Ureter (tissue), 1 donor: ENCODE measurements around the gene ACTL6B. TPM values are rescaled to one million over a fixed set of nuclear protein-coding genes. Genes with fewer than 3 reads are reported as not detected.

Experiments
- DNase-seq: peaks from one replicate; pipeline ENCODE4 v3.0.0-alpha.2; 2020; ENCODE audit warnings: low spot score
- total RNA-seq: library from RNA; stranded (reverse); gene quantifications from one replicate; pipeline ENCODE4 v1.2.4, GENCODE V29; 2023
- donor health status: DM: yes; HTN: yes; CAD: no.

Gene ACTL6B
- total RNA-seq, 1 donor from 2014 or later: not detected

- no peak for DNase-seq
Measured at GRCh38 chr7:100627238-100627549, 29.1 kb downstream of the ACTL6B start.

- DNase-seq: peak; percentile 83
Measured at GRCh38 chr7:100626530-100627237, 29.6 kb downstream of the ACTL6B start.

- DNase-seq: no peak
Measured at GRCh38 chr7:100626055-100626454, 30.2 kb downstream of the ACTL6B start.

GRCh38 chr7:100623951-100624824 is 32.1 kb downstream of the ACTL6B start:
- no peak for DNase-seq

GRCh38 chr7:100621554-100621953 is 34.7 kb downstream of the ACTL6B start:
- no peak for DNase-seq

GRCh38 chr7:100620804-100621203 is 35.4 kb downstream of the ACTL6B start:
- no peak for DNase-seq

GRCh38 chr7:100620239-100620638 is 36.0 kb downstream of the ACTL6B start:
- no peak for DNase-seq

GRCh38 chr7:100614308-100614861 is 41.9 kb downstream of the ACTL6B start:
- no peak for DNase-seq

GRCh38 chr7:100613412-100614175 is 42.7 kb downstream of the ACTL6B start:
- no peak for DNase-seq

GRCh38 chr7:100612730-100613390 is 43.4 kb downstream of the ACTL6B start:
- peak; percentile 60 for DNase-seq

- DNase-seq: peak; percentile 99
Measured at GRCh38 chr7:100611983-100612729, 44.1 kb downstream of the ACTL6B start, which contains the start of gene MOSPD3. Gene MOSPD3 (plus strand): TSS chr7:100612540. CDS start chr7:100612792, 252 bp downstream.

GRCh38 chr7:100609958-100610357 is 46.3 kb downstream of the ACTL6B start:
- no peak for DNase-seq

GRCh38 chr7:100607111-100607510 is 49.1 kb downstream of the ACTL6B start:
- no peak for DNase-seq

- no peak for DNase-seq
Measured at GRCh38 chr7:100606313-100606712, 49.9 kb downstream of the ACTL6B start.

- no peak for DNase-seq
Measured at GRCh38 chr7:100604976-100605911, 51.0 kb downstream of the ACTL6B start.

- DNase-seq: peak; percentile 77
Measured at GRCh38 chr7:100604028-100604975, 51.9 kb downstream of the ACTL6B start.

- DNase-seq: no peak
Measured at GRCh38 chr7:100603726-100604027, 52.6 kb downstream of the ACTL6B start.

- peak; percentile 89 for DNase-seq
Measured at GRCh38 chr7:100602889-100603725, 53.1 kb downstream of the ACTL6B start.
